Ascending aorta (tissue), 2 donors: ENCODE measurements around the gene CLEC19A. TPM values are rescaled to one million over a fixed set of nuclear protein-coding genes. Genes with fewer than 3 reads are reported as not detected.

Source experiments
- DNase-seq, 2 donors: peaks; one replicate each; pipeline ENCODE4 v3.0.0-alpha.2; 2019; ENCODE audit warnings: low spot score in 2 of 2
- H3K27ac ChIP-seq, 2 donors: fragments of 200-600 bp; sonication (generic); one replicate each; pipeline ENCODE4 v1.5.1; 2016 to 2017; ENCODE audit warnings: mild to moderate bottlenecking in 1 of 2
- H3K27me3 ChIP-seq: fragments of 200-600 bp; sonication (generic); one replicate; pipeline ENCODE4 v1.5.1; 2017
- H3K36me3 ChIP-seq, 2 donors: fragments of 200-600 bp; sonication (generic); one replicate each; pipeline ENCODE4 v1.5.1; 2016
- H3K4me1 ChIP-seq, 2 donors: fragments of 200-600 bp; sonication (generic); one replicate each; pipeline ENCODE4 v1.5.1; 2016 to 2017; ENCODE audit warnings: mild to moderate bottlenecking in 1 of 2
- H3K4me3 ChIP-seq, 2 donors: fragments of 200-600 bp; sonication (generic); one replicate each; pipeline ENCODE4 v1.5.1; 2016 to 2017; ENCODE audit warnings: mild to moderate bottlenecking in 1 of 2
- H3K9me3 ChIP-seq, 2 donors: fragments of 200-600 bp; sonication (generic); one replicate each; pipeline ENCODE4 v1.5.1; 2016
- CTCF ChIP-seq, 3 experiments: fragments of 200-600 bp in 2 of 3; fragments of 450-650 bp in 1 of 3; sonication (generic) in 2 of 3; IDR thresholded peaks; one replicate each; pipeline ENCODE4 v1.5.1; 2016 to 2019; ENCODE audit warnings: antibody characterized with exemption in 3 of 3, mild to moderate bottlenecking in 1 of 3, moderate library complexity in 1 of 3
- intact Hi-C: fragments of 100-400 bp; cut with DNase I; formaldehyde crosslinking; loops from one replicate; pipeline ENCODE4 v1.15.1; 2023
- total RNA-seq: library from RNA; depleted of rRNA; stranded (reverse); fragments of >200 nt; gene quantifications from one replicate; pipeline ENCODE4 v1.1.0, GENCODE V29; 2016

Gene CLEC19A
- total RNA-seq = not detected

GRCh38 chr16:19285431-19285830 is at the start of gene CLEC19A:
Gene CLEC19A, plus strand, starts transcription at chr16:19285731. Its CDS starts 121 bp downstream, at chr16:19285852.
- no peak for DNase-seq
- intact Hi-C loops = no loop called here
- Histone ChIP-seq H3K9me3 (no peaks in the 10 kb centered on the region), H3K4me1 (no peaks in the 10 kb centered on the region), H3K27me3 (no peaks in the 10 kb centered on the region), H3K36me3 (no peaks in the 10 kb centered on the region), H3K4me3 (no peak within 1 kb of the TSS), H3K27ac (no peak within 1 kb of the TSS)
- TF ChIP-seq CTCF (IDR thresholded peaks at IDR 0.05) = no peak

GRCh38 chr16:19235886-19236285 is 49.6 kb upstream of the CLEC19A start:
- DNase-seq = no peak
- no peaks in the 10 kb centered on the region for H3K27me3 ChIP-seq
- H3K9me3 ChIP-seq = peaks cover 0 to 22% of the 10 kb centered on the region in 2 donors
- no peak overlapping the region for H3K4me3 ChIP-seq
- TF ChIP-seq CTCF (IDR thresholded peaks at IDR 0.05) = no peak
- H3K36me3 ChIP-seq = no peaks in the 10 kb centered on the region
- no peak overlapping the region for H3K27ac ChIP-seq
- H3K4me1 ChIP-seq = no peaks in the 10 kb centered on the region
- intact Hi-C loops = no loop called here

GRCh38 chr16:19236561-19237209 is 48.8 kb upstream of the CLEC19A start:
- no peaks in the 10 kb centered on the region for H3K36me3 ChIP-seq
- no peaks in the 10 kb centered on the region for H3K27me3 ChIP-seq
- DNase-seq = no peak
- intact Hi-C loops = no loop called here
- no peaks in the 10 kb centered on the region for H3K4me1 ChIP-seq
- peaks cover 0 to 22% of the 10 kb centered on the region in 2 donors for H3K9me3 ChIP-seq
- TF ChIP-seq CTCF (IDR thresholded peaks at IDR 0.05) = no peak
- no peak overlapping the region for H3K4me3 ChIP-seq
- H3K27ac ChIP-seq = no peak overlapping the region

GRCh38 chr16:19238406-19238805 is 47.1 kb upstream of the CLEC19A start:
- Histone ChIP-seq H3K9me3 (peaks cover 0 to 22% of the 10 kb centered on the region in 2 donors), H3K4me1 (no peaks in the 10 kb centered on the region), H3K4me3 (no peak overlapping the region), H3K27ac (no peak overlapping the region), H3K27me3 (no peaks in the 10 kb centered on the region), H3K36me3 (no peaks in the 10 kb centered on the region)
- DNase-seq = peak in 1 of 2 donors; percentile 19
- TF ChIP-seq CTCF (IDR thresholded peaks at IDR 0.05) = no peak
- intact Hi-C loops = no loop called here

GRCh38 chr16:19239511-19240155 is 45.9 kb upstream of the CLEC19A start:
- no peak overlapping the region for H3K27ac ChIP-seq
- TF ChIP-seq CTCF (IDR thresholded peaks at IDR 0.05) = no peak
- intact Hi-C loops = no loop called here
- H3K4me3 ChIP-seq = no peak overlapping the region
- H3K27me3 ChIP-seq = no peaks in the 10 kb centered on the region
- H3K9me3 ChIP-seq = peaks cover 0 to 13% of the 10 kb centered on the region in 2 donors
- H3K36me3 ChIP-seq = no peaks in the 10 kb centered on the region
- H3K4me1 ChIP-seq = no peaks in the 10 kb centered on the region
- no peak for DNase-seq
